Activated CD4-positive, alpha-beta T cell treated with anti-CD3 and anti-CD28 coated beads, Interleukin-2, amount 50 U/mL, for 4 hours (primary cell): Measurements from ENCODE around the gene CAP1.

Source experiments
- DNase-seq, 2 experiments: peaks; one replicate each; pipeline ENCODE4 v3.0.0-alpha.2; 2020

Gene CAP1

DNA sequence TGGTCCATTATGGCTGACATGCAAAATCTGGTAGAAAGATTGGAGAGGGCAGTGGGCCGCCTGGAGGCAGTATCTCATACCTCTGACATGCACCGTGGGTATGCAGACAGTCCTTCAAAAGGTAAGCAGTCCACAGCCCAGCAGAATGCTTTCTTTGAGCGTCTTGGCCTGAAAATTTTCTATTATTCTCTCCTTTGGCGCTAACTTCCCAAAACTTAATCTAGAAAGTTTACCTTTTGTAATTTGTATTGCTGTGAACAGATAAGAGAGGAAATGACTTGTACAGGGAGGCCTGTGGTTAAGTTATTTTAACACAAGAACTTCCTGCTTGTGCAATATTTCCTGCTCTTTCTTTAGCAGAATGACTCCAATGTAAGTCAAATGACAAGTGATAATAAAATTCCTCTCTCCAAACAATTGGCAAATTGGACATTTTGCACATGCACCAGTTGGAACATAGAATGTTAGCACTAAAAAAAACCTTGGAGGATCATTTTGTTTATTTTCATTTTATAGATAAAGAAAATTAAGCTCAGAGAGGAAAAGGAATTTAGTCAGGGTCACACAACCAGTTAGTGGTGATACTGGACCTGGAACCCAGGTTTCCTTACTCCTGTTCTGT lies 18.9 kb downstream of the CAP1 start:
- DNase-seq = no peak

DNA sequence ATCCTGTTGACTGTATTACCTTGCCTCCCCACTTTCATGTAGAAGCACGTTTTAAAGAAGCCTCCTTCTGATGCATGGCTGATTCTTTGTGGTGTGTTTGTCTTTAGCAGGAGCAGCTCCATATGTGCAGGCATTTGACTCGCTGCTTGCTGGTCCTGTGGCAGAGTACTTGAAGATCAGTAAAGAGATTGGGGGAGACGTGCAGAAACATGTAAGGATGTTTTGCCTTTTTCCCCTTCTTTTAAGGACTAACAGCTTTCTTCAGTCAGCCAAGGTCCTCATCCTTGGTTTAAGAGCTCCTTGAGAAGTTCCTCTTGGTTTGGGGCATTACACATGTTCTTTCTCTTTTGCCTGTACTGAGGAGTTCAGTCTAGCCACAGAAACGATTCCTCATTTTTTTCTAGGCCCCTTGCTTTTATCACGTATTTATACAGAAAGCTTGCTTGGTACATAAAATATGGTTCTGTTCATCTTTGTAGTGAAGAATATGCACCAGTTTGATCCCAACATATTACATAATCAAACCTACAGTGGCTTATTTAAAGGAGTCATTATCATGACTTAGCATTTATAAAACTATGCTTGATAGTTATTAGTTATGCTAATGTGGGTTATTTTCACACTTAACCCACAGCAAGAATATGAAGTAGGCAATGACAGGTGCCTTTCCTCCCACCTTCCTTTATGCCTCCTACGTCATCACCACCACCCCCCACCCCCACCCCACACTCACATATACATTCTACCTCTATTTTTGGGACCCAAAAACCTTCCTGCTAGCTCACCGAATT lies 19.6 kb downstream of the CAP1 start:
- DNase-seq = no peak

DNA sequence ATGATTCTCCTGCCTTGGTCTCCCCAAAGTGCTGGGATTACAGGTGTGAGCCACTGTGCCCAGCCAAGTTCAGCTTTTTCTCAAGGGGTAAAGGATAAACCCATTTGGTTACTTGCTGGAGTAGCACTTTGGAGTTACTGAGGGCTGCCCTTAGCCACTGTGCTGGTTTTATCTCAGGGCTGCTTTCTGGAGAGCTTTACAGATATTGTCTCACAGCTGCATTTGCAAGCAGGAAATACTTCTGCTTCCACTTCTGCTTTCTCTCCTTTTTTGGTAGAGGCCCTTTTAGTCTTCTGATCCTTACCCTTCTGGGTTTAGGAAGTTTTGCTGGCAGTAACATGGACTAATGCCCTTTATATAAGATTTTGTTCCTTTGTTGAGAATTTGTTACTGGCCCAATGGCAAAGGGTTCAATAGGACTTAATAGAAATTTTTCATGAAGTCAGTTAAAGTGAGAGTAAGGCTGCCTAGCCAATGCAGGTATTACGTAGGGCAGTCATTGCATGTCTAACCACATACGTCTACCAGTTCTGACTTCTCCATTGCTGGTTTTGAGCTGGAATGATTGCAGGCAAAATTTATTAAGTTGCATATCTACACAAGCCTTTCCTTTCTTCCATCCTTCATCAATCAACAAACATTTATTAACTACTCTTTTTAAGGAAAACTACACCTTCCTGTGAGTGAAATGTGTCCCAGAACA lies 24.4 kb downstream of the CAP1 start:
- DNase-seq = no peak

DNA sequence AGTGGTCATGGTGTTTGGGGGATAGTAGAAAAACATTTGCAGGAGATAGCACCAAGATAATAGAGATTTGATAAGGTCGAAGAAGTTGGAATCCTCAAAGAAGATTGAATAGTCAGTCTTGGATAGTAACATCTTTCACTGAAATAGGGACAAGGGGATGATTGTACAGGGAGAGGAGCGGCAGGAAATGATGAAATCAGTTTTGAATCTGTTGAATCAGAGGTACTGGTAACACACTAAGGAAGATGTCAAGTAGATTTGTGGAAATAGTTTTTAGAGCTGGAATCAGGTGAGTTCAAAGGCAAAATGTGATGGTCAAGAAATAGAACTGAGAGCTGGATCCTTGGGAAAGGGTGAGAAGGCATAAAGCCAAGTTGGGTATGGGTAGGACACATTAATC lies 26.5 kb downstream of the CAP1 start:
- no peak for DNase-seq

DNA sequence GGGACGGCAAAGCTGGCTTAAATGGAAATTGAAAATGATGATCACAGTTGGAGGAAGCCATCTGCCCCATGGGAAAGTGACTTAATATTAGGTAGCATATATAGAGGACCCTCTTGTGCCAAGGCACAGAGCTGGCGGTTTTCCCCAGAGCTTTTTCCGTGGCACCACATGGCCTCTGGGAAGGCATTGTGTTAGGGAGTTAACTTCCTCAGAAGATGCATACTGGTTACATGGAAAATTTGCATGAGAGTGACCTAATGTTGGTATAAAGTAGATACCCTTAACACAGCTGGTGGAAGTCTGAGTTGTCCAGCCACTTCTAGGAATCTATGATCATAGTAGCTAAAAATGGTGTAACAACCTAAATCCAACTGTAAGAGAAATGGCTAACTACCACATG lies 27.3 kb downstream of the CAP1 start:
- no peak for DNase-seq

DNA sequence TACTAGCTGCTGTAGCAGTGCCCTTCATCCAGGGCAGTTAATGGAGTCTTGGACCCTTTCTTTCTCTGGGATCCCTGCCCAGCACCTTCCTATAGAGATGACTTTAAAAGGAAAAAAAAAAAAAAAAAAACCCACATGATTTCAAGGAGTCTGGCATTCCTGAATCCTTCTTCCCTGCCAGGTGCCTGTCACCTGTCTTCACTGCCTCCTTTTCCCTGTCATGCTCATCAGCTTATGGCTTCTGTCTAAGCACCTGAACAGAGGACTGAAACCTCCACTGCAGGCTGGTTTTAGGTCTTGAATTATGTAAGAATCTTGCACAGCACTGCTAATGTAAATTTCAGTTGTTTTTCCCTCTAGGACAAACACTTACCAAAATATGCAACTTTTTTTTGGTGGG lies 31.6 kb downstream of the CAP1 start:
- no peak for DNase-seq

DNA sequence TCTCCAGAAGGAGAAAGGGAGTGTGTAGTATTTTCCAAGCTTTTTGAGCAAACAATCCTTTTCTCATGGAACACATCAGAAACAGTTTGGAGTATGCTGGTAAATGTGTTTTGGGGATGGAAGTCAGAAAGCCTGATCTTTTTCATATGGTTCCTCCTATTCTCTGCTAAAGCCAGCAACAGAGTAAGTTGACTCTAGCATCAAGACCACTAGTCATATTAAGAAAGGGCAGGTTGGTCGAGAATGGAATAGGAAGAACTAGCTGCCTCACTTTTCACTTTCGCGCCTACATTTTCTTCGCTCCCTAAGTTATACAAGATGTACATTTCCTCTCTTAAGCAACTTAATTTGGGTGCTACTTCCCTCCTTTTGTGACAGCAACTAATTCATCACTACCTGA lies 32.5 kb downstream of the CAP1 start:
- DNase-seq = no peak

DNA sequence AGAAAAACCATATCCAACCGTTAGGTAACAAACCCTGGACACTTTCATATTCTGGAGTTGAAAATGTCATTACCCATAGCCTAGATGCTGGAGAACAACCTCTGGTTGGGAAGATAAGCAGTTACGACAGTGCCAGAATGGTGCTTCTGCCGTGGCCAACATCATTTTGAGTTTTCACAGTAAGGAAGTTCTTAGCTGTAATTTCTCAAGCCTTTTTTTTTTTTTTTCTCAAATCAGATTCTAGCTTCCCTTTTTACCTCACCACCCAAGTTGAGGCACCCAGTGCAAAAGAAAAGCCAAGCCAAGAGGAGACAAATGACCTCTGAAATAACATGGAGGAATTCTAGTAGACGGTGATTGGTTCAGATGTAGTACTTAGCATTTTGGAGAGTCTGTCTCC lies 34.7 kb downstream of the CAP1 start:
- no peak for DNase-seq

DNA sequence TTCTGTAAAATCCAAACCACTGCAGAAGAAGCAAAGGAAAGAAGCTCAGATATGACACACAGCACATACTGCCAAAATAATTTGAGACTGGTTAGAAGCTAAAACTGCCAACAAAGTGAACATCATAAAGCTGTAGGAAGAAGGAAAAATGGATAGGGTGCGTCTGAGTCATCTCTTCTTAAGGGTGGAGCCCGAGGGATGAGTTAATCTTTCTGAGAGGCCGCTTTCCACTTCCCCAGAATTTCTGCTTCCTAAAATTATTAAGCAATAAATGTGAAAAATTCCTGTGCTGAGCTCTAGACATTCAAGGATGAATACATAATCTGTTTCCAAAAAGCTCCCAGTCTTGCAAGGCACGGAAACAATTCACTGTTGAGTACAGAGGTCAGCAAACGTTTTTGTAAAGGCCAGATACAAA lies 36.4 kb downstream of the CAP1 start:
- DNase-seq = no peak

DNA sequence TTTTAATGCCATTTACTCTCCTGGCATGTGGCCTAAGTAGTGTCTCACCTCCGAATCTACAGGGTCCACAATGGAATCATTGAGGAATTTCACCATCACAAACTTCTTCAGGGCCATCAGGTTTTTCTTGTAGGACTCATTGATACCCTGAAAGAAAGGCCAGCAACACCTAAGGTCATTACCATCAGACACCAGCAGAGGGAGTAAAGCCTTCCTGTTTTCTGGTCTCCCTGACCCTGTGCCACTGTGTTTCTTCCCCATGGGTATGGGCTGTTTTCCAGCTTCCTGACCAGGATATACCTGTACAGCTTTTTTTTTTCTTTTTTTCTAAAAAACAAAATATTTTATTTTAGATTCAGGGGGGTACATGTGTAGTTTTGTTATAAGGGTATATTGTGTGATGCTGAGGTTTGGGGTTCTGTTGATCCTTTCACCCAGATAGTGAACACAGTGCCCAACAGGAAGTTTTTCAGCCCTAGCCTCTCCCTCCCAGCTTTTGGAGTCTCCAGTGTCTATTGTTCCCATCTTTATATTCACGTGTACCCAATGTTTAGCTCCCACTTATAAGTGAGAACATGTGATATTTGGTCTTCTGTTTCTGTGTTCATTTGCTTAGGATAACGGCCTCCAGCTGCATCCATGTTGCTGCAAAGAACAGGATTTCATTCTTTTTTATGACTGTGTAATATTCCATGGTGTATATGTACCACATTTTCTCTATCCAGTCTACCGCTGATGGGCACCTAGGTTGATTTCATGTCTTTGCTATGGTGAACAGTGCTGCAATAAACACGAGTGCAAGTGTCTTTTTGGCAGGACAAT lies 38.2 kb downstream of the CAP1 start:
- peak; percentile 33 to 36 for DNase-seq

DNA sequence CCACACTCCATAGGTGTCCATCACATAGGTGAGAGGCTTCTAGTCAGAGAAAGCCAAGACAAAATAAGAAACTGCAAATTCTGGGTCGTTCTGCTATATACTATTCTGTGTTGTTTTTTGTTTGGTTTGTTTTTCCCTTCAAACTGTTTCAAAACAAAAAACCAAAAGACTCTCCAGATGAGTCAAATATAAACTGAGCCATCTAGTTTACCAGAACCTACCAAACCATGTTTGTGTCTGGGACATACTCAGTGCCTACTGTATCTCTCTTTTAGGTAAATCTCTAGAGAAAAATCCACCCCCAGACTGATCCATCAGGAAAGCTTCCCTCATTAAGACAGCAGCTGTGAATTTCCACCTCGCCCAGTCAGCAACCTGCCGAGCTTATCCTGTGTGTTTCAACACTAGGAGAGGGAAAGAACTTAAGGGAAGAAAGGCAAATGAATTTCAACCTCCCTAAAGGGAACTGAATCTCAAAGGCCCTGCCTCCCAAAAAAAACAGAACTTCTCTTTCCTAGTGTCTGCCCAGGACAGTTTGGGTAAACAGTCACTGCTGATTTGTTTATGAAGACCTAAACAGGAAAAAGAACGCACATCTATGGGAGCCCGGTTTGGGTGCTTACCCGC lies 39.4 kb downstream of the CAP1 start:
- no peak for DNase-seq

DNA sequence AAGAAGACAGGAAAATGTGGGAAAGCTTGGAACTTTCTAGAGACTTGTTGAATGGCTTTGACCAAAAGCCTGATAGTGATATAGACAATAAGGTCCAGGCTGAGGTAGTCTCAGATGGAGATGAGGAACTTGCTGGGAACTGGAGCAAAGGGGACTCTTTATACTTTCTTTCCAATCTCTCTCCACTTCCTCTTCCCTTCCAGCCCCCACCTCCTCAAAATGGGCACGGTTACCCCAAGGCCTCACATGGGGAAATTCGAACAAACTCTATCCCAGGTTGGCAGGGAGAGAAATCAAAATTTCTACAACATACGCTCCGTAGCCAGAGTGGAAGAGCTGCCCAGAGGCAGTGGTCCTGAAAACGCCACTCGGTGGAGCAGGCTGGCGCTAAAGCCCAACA lies 41.3 kb downstream of the CAP1 start:
- DNase-seq = no peak

DNA sequence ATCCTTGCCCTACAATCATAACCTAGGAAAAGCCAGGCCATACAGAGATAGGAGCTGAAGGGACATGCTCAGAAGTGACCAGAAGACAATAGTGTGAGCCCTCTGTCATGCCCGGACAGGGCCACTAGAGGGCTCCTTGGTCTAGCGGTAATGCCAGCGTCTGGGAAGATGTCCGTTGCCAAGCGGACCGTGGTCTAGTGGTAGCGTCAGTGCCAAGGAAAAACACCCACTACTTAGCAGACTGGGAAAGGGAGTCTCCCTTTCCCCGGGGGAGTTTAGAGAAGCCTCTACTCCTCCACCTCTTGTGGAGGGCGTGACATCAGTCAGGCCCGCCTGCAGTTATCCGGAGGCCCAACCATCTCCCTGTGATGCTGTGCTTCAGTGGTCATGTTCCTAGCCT lies 44.2 kb downstream of the CAP1 start:
- DNase-seq = peak; percentile 17 to 18

DNA sequence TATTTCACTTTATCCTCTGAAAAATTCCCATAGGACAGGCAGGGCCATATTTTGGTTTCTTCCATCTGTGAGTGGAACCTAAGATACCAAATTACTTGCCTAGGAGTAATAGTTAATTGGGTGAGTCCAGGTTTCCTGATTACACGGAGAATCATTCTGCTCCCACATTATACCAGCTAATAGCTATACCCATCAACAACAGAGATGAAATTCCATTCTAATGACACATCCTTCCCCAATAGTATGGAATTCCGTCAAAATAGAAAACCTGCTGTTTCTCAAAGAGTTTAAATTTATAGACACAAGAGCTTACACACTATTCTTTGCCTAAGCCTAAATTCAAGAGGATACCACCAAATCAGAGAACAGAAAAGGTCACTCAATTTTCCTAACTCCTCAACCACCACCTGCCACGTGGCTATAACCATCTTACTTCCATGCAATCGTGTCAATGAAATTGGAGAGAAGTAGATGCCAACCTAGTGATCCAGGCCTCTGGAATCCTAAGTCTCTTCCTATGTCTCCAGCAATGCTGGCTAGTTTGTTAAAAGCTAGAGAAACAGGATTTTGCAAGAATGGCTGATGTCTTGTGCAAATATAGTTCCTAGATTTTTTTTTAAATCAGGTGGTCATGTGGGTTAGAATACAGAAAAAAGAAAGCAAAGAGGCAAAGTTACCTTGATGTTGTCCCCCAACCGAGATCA lies 50.3 kb downstream of the CAP1 start:
- DNase-seq = no peak

DNA sequence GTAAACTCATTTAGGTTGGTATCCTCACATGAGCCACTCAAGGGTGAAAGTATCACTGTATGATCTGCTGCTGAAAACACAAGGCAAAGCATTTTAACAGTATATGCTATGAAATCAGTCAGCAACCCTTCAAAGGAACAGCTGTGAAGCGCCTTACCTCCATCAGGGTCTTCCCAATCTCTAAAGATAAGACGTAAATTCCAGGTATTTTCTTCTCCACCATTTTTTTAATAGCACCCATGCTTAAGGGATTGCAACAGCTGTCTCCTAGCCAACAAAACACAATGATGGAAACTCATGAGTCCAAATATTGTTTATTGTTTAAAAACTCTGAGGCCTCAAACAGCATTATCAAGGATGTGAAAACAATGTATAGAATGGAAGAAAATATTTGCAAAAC lies 51.7 kb downstream of the CAP1 start:
- no peak for DNase-seq

DNA sequence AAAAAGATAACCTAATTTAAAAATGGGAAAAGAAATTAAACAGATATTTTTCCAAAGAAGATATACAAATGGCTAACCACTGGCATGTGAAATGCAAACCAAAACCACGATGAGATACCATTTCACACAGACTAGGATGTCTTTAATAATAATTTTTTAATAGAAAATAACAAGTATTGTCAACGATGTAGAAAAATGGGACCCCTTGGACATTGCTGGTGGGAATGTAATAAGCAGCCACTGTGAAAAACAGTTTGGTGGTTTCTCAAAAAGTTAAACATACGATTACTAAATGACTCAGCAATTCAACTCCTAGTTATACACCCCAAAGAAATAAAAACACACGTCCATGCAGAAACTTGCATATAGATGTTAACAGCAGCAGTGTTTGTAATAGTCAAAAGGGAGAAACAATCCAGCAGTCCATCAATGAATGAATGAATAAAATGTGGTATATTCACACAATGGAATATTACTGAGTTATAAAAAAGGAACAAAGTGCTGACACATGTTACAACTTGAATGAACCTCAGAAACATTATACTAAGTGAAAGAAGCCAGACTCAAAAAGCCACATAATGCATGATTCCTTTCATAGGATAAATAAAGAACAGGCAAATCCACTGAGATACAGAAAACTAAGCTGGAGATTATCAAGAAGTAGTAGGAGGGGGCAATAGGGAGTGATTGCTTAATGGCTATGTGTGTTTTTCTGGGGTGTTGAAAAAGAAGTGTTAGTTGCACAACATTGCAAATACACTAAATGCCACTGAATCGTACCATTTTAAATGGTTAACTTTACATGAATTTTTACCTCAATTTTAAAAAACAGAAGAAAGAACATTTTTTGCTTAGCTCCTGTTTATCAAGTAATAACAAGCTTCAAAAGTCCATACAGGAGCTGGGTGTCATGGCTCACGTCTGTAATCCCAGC lies 52.4 kb downstream of the CAP1 start:
- no peak for DNase-seq

DNA sequence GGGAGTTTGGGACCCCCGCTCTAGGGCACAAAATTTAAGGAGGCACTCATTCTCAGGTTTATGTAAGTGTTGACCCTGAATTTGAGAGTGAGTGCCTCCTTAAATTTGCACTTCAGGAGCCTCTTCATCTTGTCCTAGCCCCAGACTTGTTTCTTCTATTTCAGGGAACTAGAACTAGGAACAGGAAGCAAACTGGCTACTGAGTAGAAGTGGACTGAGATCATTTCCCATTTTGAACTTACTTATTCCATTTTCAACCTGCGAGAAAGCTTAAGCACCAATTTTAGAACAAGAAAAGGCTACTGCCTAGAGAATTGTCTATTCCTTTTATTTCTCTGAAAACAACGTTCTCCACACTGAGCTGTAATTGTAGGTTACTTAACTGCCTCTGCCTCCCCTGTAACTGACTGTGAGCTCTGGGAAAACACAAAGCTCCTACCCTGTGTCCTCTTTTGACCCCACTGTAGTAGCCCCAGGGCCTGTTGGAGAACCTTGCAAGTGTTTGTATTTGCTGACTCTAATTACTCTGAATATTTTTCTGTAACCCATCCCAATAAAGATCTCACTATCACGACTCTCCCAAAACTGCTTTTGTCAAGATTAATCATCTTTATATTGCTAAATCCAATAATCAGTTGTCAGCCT lies 54.1 kb downstream of the CAP1 start:
- DNase-seq = no peak

DNA sequence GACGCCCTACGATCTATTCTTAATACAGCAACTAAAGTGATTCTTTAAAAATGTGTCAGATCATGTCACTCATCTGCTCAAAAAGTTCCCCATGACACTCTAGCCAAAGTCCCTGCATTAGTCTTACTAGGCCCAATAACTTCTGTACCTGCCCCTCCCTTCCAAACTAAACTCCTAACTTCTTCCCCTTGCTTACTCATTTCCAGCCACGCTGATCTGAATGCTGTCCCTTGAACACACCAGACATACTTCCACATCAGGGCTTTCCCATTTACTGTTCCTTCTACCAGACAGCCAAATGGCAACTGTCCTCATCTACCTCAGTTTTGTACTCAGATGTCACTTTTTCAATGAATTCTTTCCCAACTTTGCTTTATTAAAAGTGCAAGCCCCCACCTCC lies 55.3 kb downstream of the CAP1 start:
- no peak for DNase-seq

DNA sequence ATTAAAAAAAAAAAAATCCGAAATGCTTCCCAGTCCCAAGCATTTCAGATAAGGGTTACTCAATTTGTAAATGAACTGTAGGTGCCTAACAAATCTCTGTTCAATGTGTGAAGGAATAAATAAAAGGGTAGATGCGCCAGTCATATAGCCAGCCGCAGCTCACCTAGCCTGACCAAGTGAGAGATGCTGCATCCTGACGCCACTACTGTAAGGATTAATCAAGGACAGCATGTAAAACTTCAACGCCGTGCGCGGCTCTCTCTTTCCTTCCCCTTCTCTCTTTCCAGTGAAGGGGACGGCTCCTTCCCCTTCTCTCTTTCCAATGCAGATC lies 56.1 kb downstream of the CAP1 start:
- DNase-seq = no peak

DNA sequence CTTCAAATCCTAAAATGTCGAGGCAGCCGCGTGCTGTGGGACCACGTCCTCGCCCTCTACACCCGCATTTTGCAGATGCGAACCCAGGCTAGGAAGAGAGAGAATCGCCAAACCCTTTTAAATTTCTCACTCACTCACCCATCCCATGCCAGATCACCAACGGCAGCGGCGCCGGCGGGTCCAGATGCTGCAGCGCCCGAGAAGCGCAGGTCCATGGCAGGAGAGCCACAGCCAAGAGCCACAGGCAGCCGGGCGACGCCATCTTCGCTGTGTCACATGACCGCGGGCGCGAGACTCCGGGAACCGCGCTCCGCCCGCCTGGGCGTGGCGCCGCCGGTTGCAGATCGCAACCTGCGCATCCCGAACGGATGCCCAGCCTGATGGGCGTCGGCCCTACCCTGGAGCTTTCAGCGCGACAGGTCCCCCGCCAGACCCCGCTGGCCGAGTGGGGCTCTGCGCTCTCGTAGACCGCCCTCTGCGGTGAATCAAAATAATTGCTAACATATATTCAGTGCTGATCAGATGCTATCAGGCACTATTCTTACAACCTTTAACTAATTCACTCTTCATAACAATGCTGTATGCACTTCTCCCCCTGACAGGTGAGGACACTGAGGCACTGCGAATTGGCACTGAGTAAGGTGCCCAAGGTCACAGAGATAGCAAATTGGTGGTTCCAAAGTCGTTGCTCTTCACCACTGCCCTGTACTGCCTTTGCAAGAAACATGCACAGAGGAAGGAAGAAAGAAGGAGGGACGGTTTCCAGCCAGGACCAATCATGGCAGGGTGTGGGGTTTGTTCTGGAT lies 56.7 kb downstream of the CAP1 start, which contains the start of gene PPT1:
TSS of gene PPT1 (minus strand) at position 276 of the 806 bp plus-strand sequence. CDS start at position 262, 14 bp downstream.
- peak; percentile 57 to 61 for DNase-seq
